H1 (cell line): ENCODE measurements around the gene SUPT20HL1. TPM values are rescaled to one million over a fixed set of nuclear protein-coding genes. Genes with fewer than 3 reads are reported as not detected.

Experiments
- CTCF ChIA-PET: fragments of 300-600 bp; sonication (Branson Sonifier 250); formaldehyde crosslinking; loops from one replicate; lab custom pipeline; 2021; ENCODE audit not compliant: partially characterized antibody; lab: Charles Lee
- POLR2A ChIA-PET: fragments of 300-600 bp; sonication (Branson Sonifier 250); formaldehyde crosslinking; loops from one replicate; lab custom pipeline; 2021; ENCODE audit warnings: inconsistent platforms; ENCODE audit not compliant: partially characterized antibody; lab: Charles Lee
- DNase-seq, 2 experiments: peaks; one replicate each; pipeline versions ENCODE4 v3.0.0 to v3.0.0-alpha.2; 2010 to 2022; ENCODE audit warnings: low spot score in 2 of 2, low read depth in 1 of 2, mixed read lengths in 1 of 2
- FAIRE-seq: peaks from 2 replicates; lab custom pipeline; 2011; peaks lifted over from hg19 to GRCh38; lab: Jason Lieb, UNC
- H2AFZ ChIP-seq: 2 replicates; pipeline ENCODE4 v1.8.1; 2012; ENCODE audit warnings: low read length, inconsistent platforms
- H2AK5ac ChIP-seq: 2 replicates; pipeline ENCODE4 v1.6.1; 2013; ENCODE audit warnings: low read depth, low read length
- H2BK120ac ChIP-seq: replicated peaks from 2 replicates; pipeline ENCODE3; 2013; ENCODE audit warnings: low read depth, low read length, inconsistent platforms
- H2BK12ac ChIP-seq: 2 replicates; pipeline ENCODE4 v1.6.1; 2013; ENCODE audit warnings: low read depth, low read length
- H2BK15ac ChIP-seq: 2 replicates; pipeline ENCODE4 v1.6.1; 2013; ENCODE audit warnings: low read length
- H2BK20ac ChIP-seq: 2 replicates; pipeline ENCODE4 v1.6.1; 2013; ENCODE audit warnings: low read length
- H2BK5ac ChIP-seq: 2 replicates; pipeline ENCODE4 v1.6.1; 2013; ENCODE audit warnings: low read depth, low read length
- H3K14ac ChIP-seq: 2 replicates; pipeline ENCODE4 v1.6.1; 2013; ENCODE audit warnings: inconsistent platforms; ENCODE audit not compliant: insufficient read length
- H3K18ac ChIP-seq: 2 replicates; pipeline ENCODE4 v1.6.1; 2013; ENCODE audit warnings: low read length; ENCODE audit errors: extremely low read depth
- H3K23ac ChIP-seq: 2 replicates; pipeline ENCODE4 v1.6.1; 2013; ENCODE audit warnings: inconsistent platforms; ENCODE audit not compliant: insufficient read length
- H3K23me2 ChIP-seq: 2 replicates; pipeline ENCODE4 v1.6.1; 2013; ENCODE audit warnings: low read depth, low read length
- H3K27ac ChIP-seq: 2 replicates; pipeline ENCODE4 v1.6.1; 2011; ENCODE audit warnings: low read depth, low read length, inconsistent platforms
- H3K27me3 ChIP-seq, 4 experiments: replicated peaks in 1 of 4; 1 replicate in 1 of 4; 2 replicates in 3 of 4; pipeline versions ENCODE4 v1.6.1 to v1.8.1; 2011 to 2013; ENCODE audit warnings: low read length in 3 of 4, mild to moderate bottlenecking in 3 of 4, inconsistent platforms in 2 of 4, mixed read lengths in 2 of 4, moderate library complexity in 1 of 4; ENCODE audit not compliant: control insufficient read depth in 3 of 4, insufficient read depth in 3 of 4; ENCODE audit errors: extremely low read depth in 1 of 4
- H3K36me3 ChIP-seq, 4 experiments: 2 replicates each; pipeline versions ENCODE4 v1.6.1 to v1.8.1; 2011 to 2013; ENCODE audit warnings: mild to moderate bottlenecking in 4 of 4, low read length in 3 of 4, moderate library complexity in 2 of 4, control low read depth in 1 of 4, inconsistent platforms in 1 of 4; ENCODE audit not compliant: insufficient read depth in 4 of 4, control insufficient read depth in 2 of 4
- H3K4ac ChIP-seq: replicated peaks from 2 replicates; pipeline ENCODE3; 2013; ENCODE audit warnings: low read length, low read depth, mixed read lengths, inconsistent platforms; ENCODE audit not compliant: insufficient read length
- H3K4me1 ChIP-seq, 4 experiments: replicated peaks in 1 of 4; 1 replicate in 1 of 4; 2 replicates in 3 of 4; pipeline versions ENCODE4 v1.6.1 to v1.8.1; 2011 to 2013; ENCODE audit warnings: low read length in 3 of 4, inconsistent platforms in 2 of 4, mixed read lengths in 1 of 4; ENCODE audit not compliant: insufficient read depth in 4 of 4, control insufficient read depth in 3 of 4
- H3K4me2 ChIP-seq, 2 experiments: 2 replicates each; pipeline versions ENCODE4 v1.6.1 to v1.8.1; 2011 to 2013; ENCODE audit warnings: low read depth in 2 of 2, low read length in 2 of 2, control low read depth in 1 of 2, inconsistent platforms in 1 of 2, mild to moderate bottlenecking in 1 of 2; ENCODE audit not compliant: insufficient read depth in 1 of 2
- H3K4me3 ChIP-seq, 4 experiments: fragments of 200-600, 300-600 bp in 1 of 4; sonication (generic), shearing (Covaris generic), sonication (Bioruptor Twin) in 1 of 4; 2 replicates each; pipeline versions ENCODE4 v1.5.1 to v1.8.1; 2011 to 2016; ENCODE audit warnings: low read length in 4 of 4, low read depth in 3 of 4, control low read depth in 2 of 4, inconsistent platforms in 2 of 4, mild to moderate bottlenecking in 2 of 4, mixed read lengths in 1 of 4, moderate library complexity in 1 of 4; ENCODE audit not compliant: insufficient read depth in 2 of 4; ENCODE audit errors: extremely low read depth in 1 of 4
- H3K56ac ChIP-seq: replicated peaks from 2 replicates; pipeline ENCODE3; 2013; ENCODE audit warnings: low read depth, mild to moderate bottlenecking, mixed read lengths, low read length, inconsistent platforms; ENCODE audit not compliant: insufficient read length
- H3K79me1 ChIP-seq: 2 replicates; pipeline ENCODE4 v1.6.1; 2013; ENCODE audit warnings: low read depth, low read length, control low read depth
- H3K79me2 ChIP-seq, 2 experiments: 2 replicates each; pipeline versions ENCODE4 v1.6.1 to v1.8.1; 2012 to 2013; ENCODE audit warnings: low read length in 2 of 2, mild to moderate bottlenecking in 2 of 2, inconsistent platforms in 1 of 2; ENCODE audit not compliant: insufficient read depth in 2 of 2, control insufficient read depth in 1 of 2
- H3K9ac ChIP-seq, 4 experiments: replicated peaks in 1 of 4; 1 replicate in 1 of 4; 2 replicates in 3 of 4; pipeline versions ENCODE4 v1.6.1 to v1.8.1; 2011 to 2013; ENCODE audit warnings: low read depth in 3 of 4, low read length in 3 of 4, control low read depth in 2 of 4, mild to moderate bottlenecking in 2 of 4, moderate library complexity in 2 of 4, inconsistent platforms in 1 of 4; ENCODE audit errors: extremely low read depth in 1 of 4
- H3K9me3 ChIP-seq, 2 experiments: 2 replicates each; pipeline versions ENCODE4 v1.6.1 to v1.8.1; 2012 to 2013; ENCODE audit warnings: mild to moderate bottlenecking in 2 of 2, moderate library complexity in 2 of 2, control low read depth in 1 of 2, inconsistent platforms in 1 of 2, low read depth in 1 of 2, low read length in 1 of 2, mixed read lengths in 1 of 2; ENCODE audit not compliant: insufficient read depth in 2 of 2
- H4K20me1 ChIP-seq, 2 experiments: replicated peaks in 1 of 2; 2 replicates each; pipeline versions ENCODE3 to v1.8.1; 2011 to 2013; ENCODE audit warnings: inconsistent platforms in 2 of 2, low read length in 2 of 2, mild to moderate bottlenecking in 1 of 2; ENCODE audit not compliant: insufficient read depth in 2 of 2, control insufficient read depth in 1 of 2
- H4K5ac ChIP-seq: 2 replicates; pipeline ENCODE4 v1.6.1; 2013; ENCODE audit warnings: low read length, low read depth, mixed read lengths, inconsistent platforms; ENCODE audit not compliant: insufficient read length
- H4K8ac ChIP-seq: 2 replicates; pipeline ENCODE4 v1.8.0; 2013; ENCODE audit warnings: mild to moderate bottlenecking, moderate library complexity, low read length, inconsistent platforms; ENCODE audit not compliant: insufficient read depth; ENCODE audit errors: extremely low read depth
- H4K91ac ChIP-seq: replicated peaks from 2 replicates; pipeline ENCODE3; 2013; ENCODE audit warnings: low read length, mixed read lengths, inconsistent platforms; ENCODE audit not compliant: insufficient read length
- ATF3 ChIP-seq: IDR thresholded peaks from 2 replicates; pipeline ENCODE4 v1.6.1; 2011; ENCODE audit warnings: low read depth, mild to moderate bottlenecking, low read length; ENCODE audit not compliant: insufficient read depth
- CBX5 ChIP-seq: fragments of 300-800, 300-1000 bp; sonication (generic); IDR thresholded peaks from 2 replicates; pipeline ENCODE4 v1.7.1; 2016; ENCODE audit warnings: antibody characterized with exemption, low read length, low read depth
- CEBPB ChIP-seq: IDR thresholded peaks from 2 replicates; pipeline ENCODE4 v1.6.1; 2012; ENCODE audit warnings: low read depth, low read length
- EGR1 ChIP-seq: IDR thresholded peaks from 2 replicates; pipeline ENCODE4 v1.6.1; 2011; ENCODE audit warnings: low read depth, low read length, borderline replicate concordance
- GTF2F1 ChIP-seq: IDR thresholded peaks from 2 replicates; pipeline ENCODE4 v1.6.1; 2012; ENCODE audit warnings: low read depth, low read length, improper control_type of control experiment, borderline replicate concordance
- KDM5A ChIP-seq: fragments of 200-600 bp; IDR thresholded peaks from 2 replicates; pipeline ENCODE4 v1.7.1; 2012; ENCODE audit warnings: mild to moderate bottlenecking, low read length, inconsistent platforms, mixed read lengths
- POLR2A ChIP-seq, 2 experiments: IDR thresholded peaks; 1 replicate in 1 of 2; 2 replicates in 1 of 2; pipeline ENCODE4 v1.6.1; 2011; ENCODE audit warnings: low read depth in 2 of 2, low read length in 2 of 2, mild to moderate bottlenecking in 2 of 2; ENCODE audit errors: control extremely low read depth in 1 of 2
- RNF2 ChIP-seq: fragments of 200-900, 300-1000 bp; sonication (generic); IDR thresholded peaks from 2 replicates; pipeline ENCODE4 v1.7.1; 2016; ENCODE audit warnings: borderline replicate concordance, low read depth, mild to moderate bottlenecking, antibody characterized with exemption, low read length; ENCODE audit not compliant: poor library complexity, severe bottlenecking; ENCODE audit errors: missing control alignments
- SP2 ChIP-seq: IDR thresholded peaks from 2 replicates; pipeline ENCODE4 v1.6.1; 2012; ENCODE audit warnings: mild to moderate bottlenecking, low read length, inconsistent platforms
- SRF ChIP-seq: IDR thresholded peaks from 2 replicates; pipeline ENCODE4 v1.6.1; 2011; ENCODE audit warnings: mild to moderate bottlenecking, low read depth, low read length, moderate library complexity
- WGBS, 2 experiments: shearing (Covaris generic) in 1 of 2; methylation state at CpG; one replicate each; pipeline versions ENCODE4 v1.1.6 to v1.1.7; 2013 to 2015; ENCODE audit warnings: low lambda C conversion rate in 2 of 2, mixed read lengths in 2 of 2, inconsistent platforms in 1 of 2, low coverage in 1 of 2, missing lambda C conversion rate in 1 of 2; ENCODE audit not compliant: insufficient replicate concordance in 2 of 2, insufficient coverage in 1 of 2, insufficient read length in 1 of 2; ENCODE audit errors: extremely low coverage in 1 of 2, missing lambda C conversion rate in 1 of 2; 5-methylcytosine and 5-hydroxymethylcytosine counted together
- polyA plus RNA-seq, 7 experiments: library from polyadenylated mRNA; depleted of rRNA in 3 of 7; stranded (reverse) in 5 of 7; unstranded in 2 of 7; fragments of >200 nt in 5 of 7; fragments of 200-250 nt in 2 of 7; gene quantifications; 1 replicate in 5 of 7; 2 replicates in 1 of 7; 4 replicates in 1 of 7; pipeline versions ENCODE4 v1.2.1 to v1.2.3, GENCODE V29; 2011 to 2013; ENCODE audit warnings: missing spikeins in 2 of 7, mixed read lengths in 2 of 7
- total RNA-seq: library from RNA; stranded (reverse); fragmentation: NEBNext Ultra II Directional; extraction: Animal tissue kit (Norgen Biotek cat#: 25700); gene quantifications from 2 replicates; pipeline ENCODE4 v1.2.1, GENCODE V29; 2021

The SUPT20HL1 gene
- total and polyA plus RNA-seq, 2 of the 8 experiments (the other 6 are each of a cell fraction or from before 2014, with no cell fraction given), result not detected

DNA sequence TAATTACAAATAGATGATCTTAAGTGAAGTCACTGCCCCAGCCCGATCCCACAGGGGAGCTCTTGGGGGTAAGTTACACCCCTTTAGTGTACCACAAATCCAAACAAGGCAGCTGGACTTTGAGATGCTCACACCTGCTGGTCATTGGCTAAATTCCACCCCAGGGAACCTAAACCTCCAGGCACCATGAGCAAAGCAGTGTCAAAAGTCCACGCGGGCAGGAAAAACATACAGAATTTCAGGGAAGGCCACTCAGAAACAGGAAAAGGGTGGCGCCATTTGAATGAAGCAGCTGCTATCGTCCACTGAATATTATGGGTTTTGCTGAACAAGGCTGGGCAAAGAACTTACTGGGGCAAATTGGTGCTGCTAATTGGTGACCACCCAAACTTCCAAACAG is 30.9 kb downstream of the SUPT20HL1 start:
- Histone ChIP-seq H3K9me3 (no peaks in the 10 kb centered on the region), H3K79me1 (no peaks in the 10 kb centered on the region), H4K20me1 (no peaks in the 10 kb centered on the region), H2BK120ac (no peak overlapping the region), H3K27ac (no peak overlapping the region), H3K9ac (no peak overlapping the region), H2BK15ac (no peak overlapping the region), H4K91ac (no peak overlapping the region), H4K8ac (no peak overlapping the region), H3K4me3 (no peak overlapping the region), H2BK5ac (no peak overlapping the region), H3K23me2 (no peaks in the 10 kb centered on the region), H3K4me2 (no peak overlapping the region), H4K5ac (no peak overlapping the region), H3K36me3 (no peaks in the 10 kb centered on the region), H3K18ac (no peak overlapping the region), H2BK12ac (no peak overlapping the region), H3K79me2 (no peaks in the 10 kb centered on the region), H2BK20ac (no peak overlapping the region), H3K27me3 (no peaks in the 10 kb centered on the region), H2AK5ac (no peak overlapping the region), H2AFZ (no peak overlapping the region), H3K4ac (no peak overlapping the region), H3K56ac (no peak overlapping the region), H3K4me1 (peaks cover 0 to 4% (median 1%) of the 10 kb centered on the region in 4 experiments; a peak in 3 of 7 replicates), H3K14ac (no peak overlapping the region), H3K23ac (no peak overlapping the region)
- 88% methylated on average over 4 of the region's 5 CpGs; no CpG with 5 or more reads in 1 of the 2 experiments for WGBS, 2 experiments
- TF ChIP-seq RNF2, result no peak
- no peak for TF ChIP-seq POLR2A (IDR thresholded peaks at IDR 0.05; ENCODE audit: control extremely low read depth in 1 of 2, low read depth in 2 of 2, low read length in 2 of 2)
- no peak for TF ChIP-seq SRF
- TF ChIP-seq ATF3, result no peak
- TF ChIP-seq EGR1, result no peak
- TF ChIP-seq CEBPB, result no peak
- no peak for TF ChIP-seq KDM5A
- no peak for TF ChIP-seq SP2
- no peak for TF ChIP-seq GTF2F1
- TF ChIP-seq CBX5, result no peak
- ChIA-PET POLR2A (no interaction called here), CTCF (interaction anchor here (0.9 to 11.4 kb wide), 2 partner anchors 108 to 309 kb away, joined by 3 to 144 read pairs; no protein-coding TSS in a partner anchor)
- FAIRE-seq, result no peak
- no peak for DNase-seq
